Gastrocnemius medialis (tissue), 4 donors: ENCODE measurements around the gene ARMC8.

Source experiments
- CTCF ChIP-seq, 5 experiments: fragments of 450-650 bp in 3 of 5; fragments of 200-600 bp in 2 of 5; sonication (generic) in 2 of 5; IDR thresholded peaks in 4 of 5; conservative IDR thresholded peaks in 1 of 5; 1 replicate in 4 of 5; 2 replicates in 1 of 5; pipeline ENCODE4 v1.5.1; 2016 to 2019; ENCODE audit warnings: antibody characterized with exemption in 5 of 5, mild to moderate bottlenecking in 3 of 5, moderate library complexity in 3 of 5
- POLR2A ChIP-seq, 2 donors: fragments of 450-650 bp; IDR thresholded peaks; one replicate each; pipeline ENCODE4 v1.6.1; 2017; ENCODE audit warnings: antibody characterized with exemption in 2 of 2, mild to moderate bottlenecking in 2 of 2, moderate library complexity in 2 of 2

DNA sequence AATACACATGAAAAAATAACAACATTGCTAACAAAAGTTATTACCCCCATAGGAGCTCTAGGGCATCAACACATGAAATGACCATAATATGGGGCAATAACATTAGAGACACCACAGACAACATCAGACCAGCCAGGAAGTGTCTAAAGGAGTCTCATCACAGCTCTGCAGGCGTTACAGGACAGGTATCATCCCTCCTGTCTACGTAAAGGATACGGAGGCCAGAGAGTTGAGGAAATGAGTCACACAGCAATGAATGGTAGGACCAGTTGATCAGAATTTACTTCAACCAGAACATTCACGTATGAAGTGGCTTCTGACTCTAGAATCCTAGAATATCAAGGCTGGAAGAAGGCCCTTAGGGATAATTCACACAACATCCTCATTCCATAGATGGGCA lies 140.7 kb downstream of the ARMC8 start:
- no peak for TF ChIP-seq CTCF (IDR thresholded peaks at IDR 0.05 in 4 of 5, conservative IDR thresholded peaks at IDR 0.05 in 1 of 5)
- no peak for TF ChIP-seq POLR2A (IDR thresholded peaks at IDR 0.05)
